Retinal pigment epithelial cell (primary cell): ENCODE measurements around the gene C9orf72.

Experiments used
- DNase-seq: peaks from one replicate; pipeline ENCODE4 v3.0.0-alpha.2; 2010; ENCODE audit warnings: low read depth
- H3K4me3 ChIP-seq: 2 replicates; pipeline ENCODE4 v1.5.1; 2011; ENCODE audit warnings: mild to moderate bottlenecking, low read length, control low read depth, moderate library complexity
- CTCF ChIP-seq: conservative IDR thresholded peaks from 2 replicates; pipeline ENCODE4 v1.5.1; 2011; ENCODE audit warnings: low read depth, low read length, control low read depth, inconsistent platforms

C9orf72 gene

DNA sequence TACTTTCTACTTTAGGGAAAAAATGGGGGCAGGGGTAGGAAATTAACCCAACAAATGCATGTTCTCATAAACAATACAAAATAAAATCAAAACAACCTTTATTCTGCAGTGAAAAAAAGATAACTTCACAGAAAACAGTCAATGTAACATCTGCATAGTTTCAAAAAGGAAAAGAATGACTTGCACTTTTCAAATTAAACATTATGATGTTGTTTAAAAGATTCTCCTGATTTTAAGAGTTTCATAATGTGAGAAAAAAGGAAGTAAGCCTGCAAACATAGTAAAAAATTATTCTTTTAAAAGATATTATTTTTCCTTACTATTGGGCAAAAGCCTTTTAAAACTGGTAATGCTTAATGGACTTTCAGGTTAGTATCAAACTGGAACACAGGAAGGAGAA lies 7.6 kb downstream of the C9orf72 start:
- DNase-seq: no peak
- no peak for TF ChIP-seq CTCF
- no peak overlapping the region for H3K4me3 ChIP-seq

GRCh38 chr9:27564670-27565069 lies 8.6 kb downstream of the C9orf72 start:
- no peak overlapping the region for H3K4me3 ChIP-seq
- TF ChIP-seq CTCF: no peak
- DNase-seq: no peak

- DNase-seq: no peak
- no peak for TF ChIP-seq CTCF
- H3K4me3 ChIP-seq: no peak overlapping the region
These were observed 9.4 kb downstream of the C9orf72 start for GRCh38 chr9:27563738-27564430.

GRCh38 chr9:27561685-27562084 lies 11.6 kb downstream of the C9orf72 start:
- no peak for DNase-seq
- no peak for TF ChIP-seq CTCF
- no peak overlapping the region for H3K4me3 ChIP-seq

- no peak for DNase-seq
- H3K4me3 ChIP-seq: no peak overlapping the region
- no peak for TF ChIP-seq CTCF
These were observed 12.8 kb downstream of the C9orf72 start for GRCh38 chr9:27560457-27560856.

- no peak for TF ChIP-seq CTCF
- no peak for DNase-seq
- no peak overlapping the region for H3K4me3 ChIP-seq
These were observed 15.0 kb downstream of the C9orf72 start for GRCh38 chr9:27558307-27558706.

DNA sequence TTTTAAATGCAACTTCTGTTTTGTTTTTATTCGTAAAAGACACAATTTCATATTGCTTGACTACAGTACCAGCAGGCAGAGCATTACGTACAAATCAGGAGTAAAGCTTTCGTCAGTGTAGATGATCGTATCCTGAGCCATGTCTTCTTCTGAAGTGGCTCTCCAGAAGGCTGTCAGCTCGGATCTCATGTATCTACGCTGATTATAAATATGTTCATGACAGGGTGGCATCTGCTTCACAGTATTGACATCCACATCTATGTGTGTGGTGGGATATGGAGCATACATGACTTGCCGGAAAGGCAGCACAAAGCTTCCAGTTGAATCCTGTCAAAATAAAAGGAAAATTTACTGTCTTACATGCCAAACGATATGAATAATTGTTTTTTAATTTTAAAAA lies 16.8 kb downstream of the C9orf72 start:
- no peak for TF ChIP-seq CTCF
- no peak for DNase-seq
- H3K4me3 ChIP-seq: no peak overlapping the region
